IgD-negative memory B cell (primary cell): Measurements from ENCODE around the gene ASB13. TPM values are rescaled to one million over a fixed set of nuclear protein-coding genes. Genes with fewer than 3 reads are reported as not detected.

Experiments used
- H3K27ac Mint-ChIP-seq, 3 donors: one replicate each; pipeline ENCODE4 v1.8.0; 2020 to 2022; ENCODE audit warnings: mild to moderate bottlenecking in 3 of 3, mixed read lengths in 3 of 3, moderate library complexity in 1 of 3
- H3K27me3 Mint-ChIP-seq: one replicate; pipeline ENCODE4 v1.8.0; 2021; ENCODE audit warnings: mixed read lengths
- H3K36me3 Mint-ChIP-seq: one replicate; pipeline ENCODE4 v1.8.0; 2020; ENCODE audit warnings: mild to moderate bottlenecking, mixed read lengths
- H3K4me1 Mint-ChIP-seq, 3 donors: one replicate each; pipeline ENCODE4 v1.8.0; 2020 to 2022; ENCODE audit warnings: mixed read lengths in 3 of 3, mild to moderate bottlenecking in 1 of 3
- H3K4me3 Mint-ChIP-seq, 4 donors: one replicate each; pipeline ENCODE4 v1.8.0; 2020 to 2022; ENCODE audit warnings: mild to moderate bottlenecking in 4 of 4, mixed read lengths in 4 of 4, moderate library complexity in 3 of 4
- H3K9me3 Mint-ChIP-seq, 3 donors: one replicate each; pipeline ENCODE4 v1.8.0; 2020 to 2021; ENCODE audit warnings: mixed read lengths in 3 of 3, mild to moderate bottlenecking in 1 of 3
- polyA plus RNA-seq: library from polyadenylated mRNA; unstranded; fragments of 300-500 nt; fragmentation: Illumina TruSeq; gene quantifications from one replicate; pipeline ENCODE4 v1.2.3, GENCODE V29; 2021

ASB13 gene
- polyA plus RNA-seq, 1 donor from 2014 or later: 6.6 TPM

DNA sequence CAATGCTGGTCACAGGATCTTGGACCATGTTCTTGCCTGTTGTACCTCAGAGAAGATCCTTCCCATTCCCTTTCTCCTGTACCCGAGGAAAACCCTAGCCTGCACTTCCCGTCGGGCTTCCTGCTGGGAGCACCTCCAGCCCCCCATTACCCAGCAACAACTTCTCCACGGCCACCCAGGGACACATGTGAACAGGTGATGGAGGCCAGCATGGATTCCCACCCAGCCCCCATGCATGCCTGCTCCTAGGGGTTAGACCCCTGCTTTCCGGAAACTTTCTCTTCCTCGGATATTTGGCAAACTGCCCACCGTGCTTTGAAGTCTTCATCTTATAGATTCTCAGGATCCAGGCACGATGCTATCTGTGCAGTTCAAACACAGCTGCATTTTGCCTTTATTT lies 74.3 kb downstream of the ASB13 start:
- Mint-ChIP-seq H3K9me3 (peaks cover 0 to 2% (median 0%) of the 10 kb centered on the region in 3 donors), H3K27ac (no peak overlapping the region), H3K36me3 (no peaks in the 10 kb centered on the region), H3K4me3 (no peak overlapping the region), H3K4me1 (peaks cover 0 to 9% (median 2%) of the 10 kb centered on the region in 3 donors), H3K27me3 (peaks cover 34% of the 10 kb centered on the region)

DNA sequence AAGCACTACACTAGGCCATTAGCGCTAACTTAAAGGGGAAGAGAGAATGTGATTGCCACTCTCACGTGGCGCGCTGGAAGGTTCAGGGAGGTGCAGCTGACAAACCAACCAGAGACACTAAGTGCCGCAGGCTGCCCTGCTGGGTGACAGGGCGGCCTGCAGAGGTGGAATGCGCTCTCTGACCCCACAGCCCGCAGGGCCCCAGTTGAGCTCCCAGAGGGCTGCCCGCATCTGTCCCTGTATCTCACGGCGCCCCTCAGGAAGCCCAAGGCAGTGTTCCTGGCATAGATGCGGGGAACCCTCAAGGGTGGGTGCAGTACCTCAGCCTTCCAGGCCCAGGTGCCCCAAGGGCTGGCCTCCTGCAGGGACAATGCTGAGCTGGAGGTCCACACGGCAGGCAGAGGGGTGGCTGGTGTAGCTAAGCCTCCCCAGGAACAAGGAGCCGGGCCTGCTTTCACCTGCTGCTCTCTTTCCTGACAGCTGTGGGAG lies 75.0 kb downstream of the ASB13 start:
- Mint-ChIP-seq H3K4me1 (peaks cover 0 to 9% (median 2%) of the 10 kb centered on the region in 3 donors), H3K27ac (no peak overlapping the region), H3K27me3 (peaks cover 34% of the 10 kb centered on the region), H3K4me3 (no peak overlapping the region), H3K9me3 (peaks cover 0 to 2% (median 0%) of the 10 kb centered on the region in 3 donors), H3K36me3 (no peaks in the 10 kb centered on the region)

DNA sequence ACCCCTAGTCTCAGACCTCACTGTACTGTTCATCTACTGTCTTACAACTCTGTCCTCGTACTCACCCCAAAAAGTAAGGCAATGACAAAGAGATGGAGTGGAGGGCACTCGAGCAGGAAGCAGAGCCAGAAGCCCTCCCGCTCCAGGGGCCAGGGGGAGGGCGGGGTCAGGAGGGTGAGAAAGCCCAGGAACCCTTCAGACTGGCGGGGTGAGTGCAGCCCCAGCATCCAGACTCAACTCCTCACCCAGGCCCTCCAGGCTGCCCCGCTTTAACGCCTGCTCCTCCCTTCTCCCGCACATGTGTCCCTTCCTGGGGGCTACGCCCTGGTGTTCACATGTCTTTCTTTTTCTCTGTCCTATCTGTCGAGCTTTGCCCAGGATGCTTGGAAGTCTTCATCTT lies 75.6 kb downstream of the ASB13 start:
- Mint-ChIP-seq H3K4me3 (no peak overlapping the region), H3K36me3 (no peaks in the 10 kb centered on the region)

DNA sequence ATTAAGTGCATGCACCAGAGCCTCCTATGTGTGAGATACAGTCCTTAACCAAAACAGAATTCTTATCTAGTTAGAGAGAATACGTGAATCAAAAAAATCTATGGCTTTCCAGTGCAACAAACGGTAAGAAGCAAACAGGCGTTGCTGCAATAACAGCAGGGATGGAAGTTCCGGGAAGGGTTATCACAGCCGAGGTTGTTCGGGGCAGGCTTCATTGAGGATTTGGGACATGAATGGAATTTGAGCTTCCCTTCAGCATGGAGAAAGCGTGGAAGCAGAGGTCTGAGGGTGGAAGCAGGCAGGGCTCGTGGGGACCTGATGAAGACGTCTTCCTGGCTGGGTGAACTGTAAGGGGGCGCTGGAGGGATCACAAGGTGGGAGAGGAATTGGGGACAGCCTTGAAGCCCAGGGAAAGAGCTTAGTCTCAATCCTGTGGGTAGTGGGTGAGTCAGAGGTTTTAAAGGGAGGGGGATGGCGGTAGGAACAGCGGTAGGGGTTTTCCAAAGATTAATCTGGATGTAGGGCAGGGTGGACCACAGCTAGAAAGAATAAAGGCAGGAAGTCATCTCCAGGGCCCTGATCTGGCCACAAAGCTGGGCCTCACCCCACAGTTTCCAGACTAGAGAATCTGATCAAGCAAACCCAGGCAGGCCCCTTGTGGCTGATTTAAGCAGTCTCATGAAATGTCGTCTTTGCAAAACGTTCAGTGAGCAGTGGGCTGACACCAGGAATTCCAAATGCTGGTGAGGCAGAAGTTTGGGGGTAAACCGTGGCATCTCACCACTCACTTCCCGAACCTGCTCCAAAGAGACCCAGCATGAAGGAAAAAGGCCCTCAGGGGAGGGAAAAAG lies 76.5 kb downstream of the ASB13 start:
- H3K27me3 Mint-ChIP-seq: peaks cover 29% of the 10 kb centered on the region
- H3K4me1 Mint-ChIP-seq: peaks cover 0 to 9% (median 2%) of the 10 kb centered on the region in 3 donors
- H3K4me3 Mint-ChIP-seq: no peak overlapping the region
- no peaks in the 10 kb centered on the region for H3K36me3 Mint-ChIP-seq
- no peak overlapping the region for H3K27ac Mint-ChIP-seq
- H3K9me3 Mint-ChIP-seq: peaks cover 0 to 2% (median 0%) of the 10 kb centered on the region in 3 donors

More for the DNA sequence above, 75.6 kb downstream of the ASB13 start:
- Mint-ChIP-seq H3K27me3 (peaks cover 34% of the 10 kb centered on the region), H3K9me3 (peaks cover 0 to 2% (median 0%) of the 10 kb centered on the region in 3 donors), H3K4me1 (peaks cover 0 to 9% (median 2%) of the 10 kb centered on the region in 3 donors), H3K27ac (no peak overlapping the region)

DNA sequence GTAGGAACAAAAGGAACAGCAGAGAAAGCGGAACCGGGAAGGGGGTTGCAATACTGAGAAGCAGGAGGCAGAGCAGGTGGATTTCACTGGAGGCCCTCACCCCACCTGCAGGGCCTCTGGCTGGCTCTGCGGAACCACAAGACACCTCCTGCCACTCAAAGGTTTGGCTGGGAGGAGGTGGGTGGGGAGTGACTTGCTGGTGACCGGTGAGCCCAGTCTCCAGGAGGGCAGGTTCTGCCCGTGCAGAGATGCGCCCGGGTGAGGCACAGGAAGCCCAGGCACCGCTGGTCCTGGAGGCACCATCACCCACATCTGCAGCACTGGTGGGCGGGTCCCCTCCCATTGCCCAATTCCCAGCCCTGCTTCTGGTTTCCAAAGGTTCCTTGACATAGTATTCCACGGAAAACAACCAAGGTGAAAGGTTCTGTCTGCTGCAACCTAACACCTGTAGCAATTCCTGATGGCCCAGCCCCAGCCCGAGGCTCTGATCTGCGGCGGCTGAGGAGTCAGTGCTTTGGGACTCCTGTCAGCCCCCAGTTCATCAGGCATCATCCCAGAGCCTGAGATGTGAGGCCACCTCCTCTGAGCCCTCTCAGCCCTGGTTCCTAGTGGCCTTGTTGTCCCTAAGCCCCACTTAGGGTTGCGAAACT lies 77.3 kb downstream of the ASB13 start:
- Mint-ChIP-seq H3K9me3 (peaks cover 0 to 2% (median 0%) of the 10 kb centered on the region in 3 donors), H3K36me3 (no peaks in the 10 kb centered on the region), H3K27ac (no peak overlapping the region), H3K4me3 (no peak overlapping the region), H3K27me3 (peaks cover 22% of the 10 kb centered on the region), H3K4me1 (peaks cover 0 to 3% (median under 1%) of the 10 kb centered on the region in 3 donors)

Other genes starting within 250 kb of the ASB13 start
- gene CALML5, start 167.0 kb downstream of the ASB13 start, polyA plus RNA-seq: not detected
- not detected for gene CALML3, start 141.6 kb downstream of the ASB13 start, polyA plus RNA-seq
- gene TASOR2, start 18.2 kb upstream of the ASB13 start, polyA plus RNA-seq: 12.2 TPM
- gene GDI2, start 146.8 kb upstream of the ASB13 start, polyA plus RNA-seq: 248 TPM
- 5.2 TPM for gene ANKRD16, start 223.3 kb upstream of the ASB13 start, polyA plus RNA-seq
- gene FBH1, start 223.6 kb upstream of the ASB13 start, polyA plus RNA-seq: 85.4 TPM